Neural cell (in vitro differentiated cells): ENCODE measurements around the gene NFE2L1. TPM values are rescaled to one million over a fixed set of nuclear protein-coding genes. Genes with fewer than 3 reads are reported as not detected.
A peak's percentile ranks its signal among the peaks of the same experiment; 100 is the strongest.

ENCODE experiments used
- H2AFZ ChIP-seq: fragments of 200-600, 300-800 bp; sonication (generic), shearing (Covaris generic); 2 replicates; pipeline ENCODE4 v1.6.0; 2014; ENCODE audit warnings: low read depth, mild to moderate bottlenecking, antibody characterized with exemption, low read length, moderate library complexity
- H3F3A ChIP-seq: fragments of 200-600 bp; shearing (Covaris generic); 2 replicates; pipeline ENCODE4 v1.6.1; 2016; ENCODE audit warnings: mild to moderate bottlenecking, moderate library complexity, mixed read lengths, antibody characterized with exemption, low read length; ENCODE audit not compliant: insufficient read depth, poor library complexity, severe bottlenecking
- H3K27ac ChIP-seq: fragments of 200-600, 300-800 bp; sonication (generic), shearing (Covaris generic); 2 replicates; pipeline ENCODE4 v1.5.1; 2014; ENCODE audit warnings: mild to moderate bottlenecking, low read length, moderate library complexity
- H3K27me3 ChIP-seq: fragments of 300-800, 200-600 bp; sonication (generic), shearing (Covaris generic); 2 replicates; pipeline ENCODE4 v1.6.0; 2014; ENCODE audit warnings: mild to moderate bottlenecking, low read depth, low read length, moderate library complexity; ENCODE audit not compliant: insufficient read depth
- H3K36me3 ChIP-seq: fragments of 300-800, 200-600 bp; sonication (generic), shearing (Covaris generic); 2 replicates; pipeline ENCODE4 v1.5.1; 2014; ENCODE audit warnings: mild to moderate bottlenecking, antibody characterized with exemption, low read length, moderate library complexity; ENCODE audit not compliant: insufficient read depth
- H3K4me2 ChIP-seq: fragments of 300-800, 200-600 bp; sonication (generic), shearing (Covaris generic); 2 replicates; pipeline ENCODE4 v1.6.0; 2014; ENCODE audit warnings: mild to moderate bottlenecking, low read length
- H3K4me3 ChIP-seq: fragments of 300-800, 200-600 bp; sonication (generic), shearing (Covaris generic); 2 replicates; pipeline ENCODE4 v1.5.1; 2014; ENCODE audit warnings: mild to moderate bottlenecking, low read length, moderate library complexity
- H3K79me2 ChIP-seq: fragments of 200-600 bp; shearing (Covaris generic); replicated peaks from 2 replicates; pipeline ENCODE4 v1.6.0; 2014; ENCODE audit warnings: mild to moderate bottlenecking, low read length, moderate library complexity; ENCODE audit not compliant: insufficient read depth
- H3K9ac ChIP-seq: fragments of 300-800, 200-600 bp; sonication (generic), shearing (Covaris generic); 2 replicates; pipeline ENCODE4 v1.6.1; 2016; ENCODE audit warnings: mild to moderate bottlenecking, low read length, mixed read lengths
- H3K9me2 ChIP-seq: fragments of 200-600 bp; shearing (Covaris generic); 2 replicates; pipeline ENCODE4 v1.6.1; 2016; ENCODE audit warnings: mild to moderate bottlenecking, low read length, mixed read lengths; ENCODE audit not compliant: insufficient read depth
- H3K9me3 ChIP-seq: fragments of 200-600, 300-800 bp; sonication (generic), shearing (Covaris generic); 2 replicates; pipeline ENCODE4 v1.6.1; 2016; ENCODE audit warnings: mild to moderate bottlenecking, mixed run types, low read length, moderate library complexity, mixed read lengths
- H4K20me1 ChIP-seq: fragments of 200-600 bp; shearing (Covaris generic); 2 replicates; pipeline ENCODE4 v1.6.1; 2016; ENCODE audit warnings: mild to moderate bottlenecking, mixed run types; ENCODE audit not compliant: insufficient read depth
- CTCF ChIP-seq: fragments of 450-650 bp; IDR thresholded peaks from 2 replicates; pipeline ENCODE4 v1.5.1; 2014; ENCODE audit warnings: antibody characterized with exemption, mild to moderate bottlenecking, moderate library complexity; ENCODE audit not compliant: poor library complexity, severe bottlenecking
- EP300 ChIP-seq: fragments of 450-650 bp; conservative IDR thresholded peaks from 2 replicates; pipeline ENCODE4 v1.6.1; 2014; ENCODE audit warnings: antibody characterized with exemption, mild to moderate bottlenecking, moderate library complexity; ENCODE audit not compliant: poor library complexity, severe bottlenecking
- EZH2 ChIP-seq: fragments of 200-600, 300-800 bp; shearing (Covaris generic), sonication (generic); IDR thresholded peaks from 2 replicates; pipeline ENCODE4 v1.6.1; 2014; ENCODE audit warnings: antibody characterized with exemption, low read length, borderline replicate concordance, mild to moderate bottlenecking; ENCODE audit not compliant: insufficient read depth, poor library complexity, severe bottlenecking
- MXI1 ChIP-seq: fragments of 450-650 bp; conservative IDR thresholded peaks from 2 replicates; pipeline ENCODE4 v1.6.1; 2014; ENCODE audit warnings: antibody characterized with exemption, mild to moderate bottlenecking; ENCODE audit not compliant: poor library complexity, severe bottlenecking
- RAD21 ChIP-seq: fragments of 450-650 bp; conservative IDR thresholded peaks from 2 replicates; pipeline ENCODE4 v1.6.1; 2014; ENCODE audit warnings: antibody characterized with exemption, mild to moderate bottlenecking, moderate library complexity
- REST ChIP-seq: IDR thresholded peaks from 2 replicates; pipeline ENCODE4 v1.6.1; 2012; ENCODE audit warnings: borderline replicate concordance
- SMC3 ChIP-seq: fragments of 450-650 bp; conservative IDR thresholded peaks from 2 replicates; pipeline ENCODE4 v1.6.1; 2014; ENCODE audit warnings: antibody characterized with exemption, mild to moderate bottlenecking, moderate library complexity; ENCODE audit not compliant: poor library complexity
- TAF1 ChIP-seq: IDR thresholded peaks from 2 replicates; pipeline ENCODE4 v1.6.1; 2012; ENCODE audit warnings: low read depth
- polyA plus RNA-seq: library from polyadenylated mRNA; depleted of rRNA; stranded (reverse); fragments of >200 nt; gene quantifications from 2 replicates; pipeline ENCODE4 v1.2.3, GENCODE V29; 2014

NFE2L1 gene
- polyA plus RNA-seq, 1 donor from 2014 or later: 48.4 TPM

- peak overlapping the region; percentile 40 for H3K27ac ChIP-seq
- H3K9ac ChIP-seq: peak overlapping the region; percentile 35
- peaks cover 8% of the 10 kb centered on the region for H3F3A ChIP-seq
- H3K4me2 ChIP-seq: no peak overlapping the region
- H3K9me2 ChIP-seq: no peaks in the 10 kb centered on the region
- no peaks in the 10 kb centered on the region for H3K79me2 ChIP-seq
- no peaks in the 10 kb centered on the region for H3K9me3 ChIP-seq
- no peaks in the 10 kb centered on the region for H3K36me3 ChIP-seq
- H3K4me3 ChIP-seq: peak overlapping the region; percentile 14
- no peaks in the 10 kb centered on the region for H4K20me1 ChIP-seq
- no peaks in the 10 kb centered on the region for H3K27me3 ChIP-seq
- TF ChIP-seq CTCF (peak; percentile 46), MXI1 (no peak)
- H2AFZ ChIP-seq: peak overlapping the region; percentile 57
These were observed 44.6 kb upstream of the NFE2L1 start for GRCh38 chr17:48003417-48004151.

GRCh38 chr17:48004983-48005382 is 43.2 kb upstream of the NFE2L1 start:
- Histone ChIP-seq H3K4me2 (no peak overlapping the region), H3K4me3 (no peak overlapping the region), H3K9me3 (no peaks in the 10 kb centered on the region), H4K20me1 (no peaks in the 10 kb centered on the region), H3K36me3 (no peaks in the 10 kb centered on the region), H2AFZ (no peak overlapping the region), H3F3A (peaks cover 8% of the 10 kb centered on the region), H3K27me3 (no peaks in the 10 kb centered on the region), H3K79me2 (no peaks in the 10 kb centered on the region), H3K9ac (no peak overlapping the region), H3K27ac (no peak overlapping the region), H3K9me2 (no peaks in the 10 kb centered on the region)
- no peak for TF ChIP-seq REST

- no peaks in the 10 kb centered on the region for H3K36me3 ChIP-seq
- H3F3A ChIP-seq: peaks cover 8% of the 10 kb centered on the region
- H3K79me2 ChIP-seq: no peaks in the 10 kb centered on the region
- H4K20me1 ChIP-seq: no peaks in the 10 kb centered on the region
- TF ChIP-seq SMC3 (no peak), REST (no peak), RAD21 (no peak), CTCF (no peak), EP300 (peak; percentile 16), TAF1 (no peak), EZH2 (no peak)
- H3K4me3 ChIP-seq: no peak overlapping the region
- no peaks in the 10 kb centered on the region for H3K27me3 ChIP-seq
- H3K9ac ChIP-seq: no peak overlapping the region
- no peak overlapping the region for H3K4me2 ChIP-seq
- H3K9me2 ChIP-seq: no peaks in the 10 kb centered on the region
- no peaks in the 10 kb centered on the region for H3K9me3 ChIP-seq
- H3K27ac ChIP-seq: peak overlapping the region; percentile 64
- H2AFZ ChIP-seq: no peak overlapping the region
These were observed 41.0 kb upstream of the NFE2L1 start for GRCh38 chr17:48006936-48007709.
